K562 (cell line): Measurements from ENCODE around the gene CDK11A. TPM values are rescaled to one million over a fixed set of nuclear protein-coding genes. Genes with fewer than 3 reads are reported as not detected.
A peak's percentile ranks its signal among the peaks of the same experiment; 100 is the strongest.

Experiments
- ETV1 ChIP-seq: fragments of 450-650 bp; conservative IDR thresholded peaks from 2 replicates; pipeline ENCODE4 v1.6.1; 2016; ENCODE audit warnings: missing genetic modification characterization, control low read depth, low read depth, missing compliant biosample characterization
- MAFG ChIP-seq: fragments of 450-650 bp; conservative IDR thresholded peaks from 2 replicates; pipeline ENCODE4 v1.6.1; 2016; ENCODE audit warnings: missing genetic modification characterization, missing compliant biosample characterization
- NBN ChIP-seq: fragments of 450-650 bp; IDR thresholded peaks from 2 replicates; pipeline ENCODE4 v1.6.1; 2016; ENCODE audit warnings: low read depth, mild to moderate bottlenecking
- NR3C1 ChIP-seq: sonication (generic); formaldehyde crosslinking; IDR thresholded peaks from 2 replicates; pipeline ENCODE4 v1.8.1; 2022; ENCODE audit warnings: missing genetic modification reagents
- POLR2AphosphoS5 ChIP-seq: IDR thresholded peaks from 2 replicates; pipeline ENCODE4 v1.6.1; 2011; ENCODE audit warnings: mild to moderate bottlenecking, low read depth, low read length, moderate library complexity; ENCODE audit not compliant: control insufficient read depth, insufficient read depth
- RBM22 ChIP-seq: fragments of 200-400 bp; formaldehyde crosslinking; IDR thresholded peaks from 2 replicates; pipeline ENCODE4 v1.6.1; 2018; ENCODE audit warnings: low read length, low read depth; ENCODE audit not compliant: poor library complexity, severe bottlenecking
- SETDB1 ChIP-seq: IDR thresholded peaks from one replicate; pipeline ENCODE4 v1.6.1; 2012; ENCODE audit warnings: low read length, control low read depth, inconsistent platforms
- SIN3B ChIP-seq: fragments of 450-650 bp; IDR thresholded peaks from 2 replicates; pipeline ENCODE4 v1.6.1; 2017; ENCODE audit warnings: low read depth, mild to moderate bottlenecking, moderate library complexity
- SUPT5H ChIP-seq: fragments of 450-650 bp; IDR thresholded peaks from 2 replicates; pipeline ENCODE4 v1.6.1; 2016
- TGIF2 ChIP-seq: sonication (generic); formaldehyde crosslinking; IDR thresholded peaks from 2 replicates; pipeline ENCODE4 v1.8.1; 2022; ENCODE audit warnings: mild to moderate bottlenecking, missing genetic modification reagents, moderate library complexity
- ZFPM2 ChIP-seq: fragments of 250-450 bp; sonication (Bioruptor Pico); IDR thresholded peaks from 2 replicates; pipeline ENCODE4 v1.5.1; 2022; ENCODE audit warnings: mild to moderate bottlenecking
- ZFX ChIP-seq: sonication (generic); formaldehyde crosslinking; IDR thresholded peaks from 2 replicates; pipeline ENCODE4 v1.8.0; 2022; ENCODE audit warnings: mild to moderate bottlenecking, missing genetic modification reagents, moderate library complexity
- ZNF696 ChIP-seq: fragments of 250-450 bp; sonication (Bioruptor Pico); conservative IDR thresholded peaks from 2 replicates; pipeline ENCODE4 v1.4.0; 2020; ENCODE audit warnings: mild to moderate bottlenecking, moderate library complexity
- ZNF699 ChIP-seq: fragments of 250-450 bp; sonication (Bioruptor Pico); IDR thresholded peaks from 2 replicates; pipeline ENCODE4 v1.8.0; 2021; ENCODE audit warnings: mild to moderate bottlenecking, moderate library complexity; ENCODE audit not compliant: insufficient replicate concordance
- ZSCAN29 ChIP-seq: fragments of 450-650 bp; IDR thresholded peaks from 2 replicates; pipeline ENCODE4 v1.6.1; 2017
- polyA plus RNA-seq, 8 experiments: library from polyadenylated mRNA; depleted of rRNA in 4 of 8; stranded (reverse) in 5 of 8; unstranded in 3 of 8; fragments of >200 nt; fragmentation: Nextera tagmentation in 2 of 8; fragmentation: Illumina TruSeq in 1 of 8; extraction: Ambion mirVana in 2 of 8; extraction: Trizol in 1 of 8; gene quantifications; 2 replicates each; pipeline versions ENCODE4 v1.2.1 to v1.2.3, GENCODE V29; 2011 to 2014; ENCODE audit warnings: inconsistent platforms in 1 of 8, missing spikeins in 1 of 8
- total RNA-seq, 7 experiments: library from RNA; depleted of rRNA in 6 of 7; stranded (reverse); fragments of >200 nt in 6 of 7; fragmentation: Illumina TruSeq in 2 of 7; extraction: Trizol in 2 of 7; gene quantifications; 2 replicates each; pipeline versions ENCODE4 v1.2.1 to v1.2.3, GENCODE V29; 2011 to 2021; ENCODE audit warnings: low replicate concordance in 1 of 7
- TF ChIP-seq, protein P1 (sequence below): sonication (generic); formaldehyde crosslinking; IDR thresholded peaks from 2 replicates; pipeline ENCODE4 v1.8.0; 2022; ENCODE audit warnings: mild to moderate bottlenecking, missing genetic modification reagents

The CDK11A gene
- total and polyA plus RNA-seq, 9 of the 15 experiments (the other 6 are each of a cell fraction or from before 2014, with no cell fraction given), result 4.5 to 71.0 (median 43.9) TPM

DNA sequence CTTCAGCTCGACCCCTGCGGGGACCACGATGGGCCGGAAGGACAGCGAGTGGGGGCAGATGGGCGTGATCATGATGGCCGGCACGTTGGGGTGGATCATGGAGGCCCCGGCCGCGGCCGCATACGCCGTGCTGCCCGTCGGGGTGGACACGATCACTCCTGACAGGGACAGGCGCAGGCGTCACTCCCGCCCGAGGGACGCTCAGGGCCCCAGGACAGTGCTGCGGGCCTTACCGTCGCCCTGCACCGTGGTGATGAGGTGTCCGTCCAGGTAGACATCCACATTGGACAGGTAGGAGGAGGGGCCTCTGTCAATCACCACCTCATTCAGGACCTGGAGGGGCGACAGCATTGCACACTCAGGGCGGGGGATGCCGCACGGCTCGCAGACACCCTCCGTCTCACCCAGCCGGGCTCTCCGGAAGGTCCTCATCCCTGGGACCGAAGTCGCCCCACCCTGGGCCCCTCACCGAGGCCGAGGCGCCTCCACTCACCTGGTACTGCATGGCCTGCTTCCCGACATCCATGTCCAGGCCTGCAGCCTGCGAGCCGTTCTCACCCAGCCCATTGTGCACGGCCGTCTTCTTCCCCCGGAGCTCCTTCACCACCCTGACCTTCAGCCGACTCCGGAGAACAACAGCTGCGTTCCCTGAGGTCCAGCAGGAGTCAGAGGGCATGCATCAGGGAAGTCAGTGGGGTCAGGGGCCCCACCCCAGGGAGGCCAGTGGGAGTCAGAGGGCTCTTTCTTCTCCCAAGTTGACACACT, 30.1 kb upstream of the CDK11A start (continued):
- TF ChIP-seq TGIF2 (CRISPR knock-in tag), result no peak
- TF ChIP-seq ZFPM2, result no peak
- no peak for TF ChIP-seq ETV1 (tag)
- no peak for TF ChIP-seq ZNF699 (CRISPR knock-in tag)
- TF ChIP-seq ZFX (CRISPR knock-in tag), result 0 out of 2 replicates have a peak, but pooled peaks have one; percentile 15
- TF ChIP-seq POLR2AphosphoS5, result peak; percentile 11; the same call in 1 of the 2 replicates
- TF ChIP-seq SETDB1, result no peak
- no peak for TF ChIP-seq SIN3B
- TF ChIP-seq RBM22, result peak; percentile 92
- no peak for TF ChIP-seq ZSCAN29
- no peak for TF ChIP-seq NBN
- TF ChIP-seq ZNF696 (CRISPR knock-in tag), result no peak
- no peak for TF ChIP-seq MAFG (tag)
- TF ChIP-seq NR3C1 (CRISPR knock-in tag), result no peak
- TF ChIP-seq, protein P1, sequence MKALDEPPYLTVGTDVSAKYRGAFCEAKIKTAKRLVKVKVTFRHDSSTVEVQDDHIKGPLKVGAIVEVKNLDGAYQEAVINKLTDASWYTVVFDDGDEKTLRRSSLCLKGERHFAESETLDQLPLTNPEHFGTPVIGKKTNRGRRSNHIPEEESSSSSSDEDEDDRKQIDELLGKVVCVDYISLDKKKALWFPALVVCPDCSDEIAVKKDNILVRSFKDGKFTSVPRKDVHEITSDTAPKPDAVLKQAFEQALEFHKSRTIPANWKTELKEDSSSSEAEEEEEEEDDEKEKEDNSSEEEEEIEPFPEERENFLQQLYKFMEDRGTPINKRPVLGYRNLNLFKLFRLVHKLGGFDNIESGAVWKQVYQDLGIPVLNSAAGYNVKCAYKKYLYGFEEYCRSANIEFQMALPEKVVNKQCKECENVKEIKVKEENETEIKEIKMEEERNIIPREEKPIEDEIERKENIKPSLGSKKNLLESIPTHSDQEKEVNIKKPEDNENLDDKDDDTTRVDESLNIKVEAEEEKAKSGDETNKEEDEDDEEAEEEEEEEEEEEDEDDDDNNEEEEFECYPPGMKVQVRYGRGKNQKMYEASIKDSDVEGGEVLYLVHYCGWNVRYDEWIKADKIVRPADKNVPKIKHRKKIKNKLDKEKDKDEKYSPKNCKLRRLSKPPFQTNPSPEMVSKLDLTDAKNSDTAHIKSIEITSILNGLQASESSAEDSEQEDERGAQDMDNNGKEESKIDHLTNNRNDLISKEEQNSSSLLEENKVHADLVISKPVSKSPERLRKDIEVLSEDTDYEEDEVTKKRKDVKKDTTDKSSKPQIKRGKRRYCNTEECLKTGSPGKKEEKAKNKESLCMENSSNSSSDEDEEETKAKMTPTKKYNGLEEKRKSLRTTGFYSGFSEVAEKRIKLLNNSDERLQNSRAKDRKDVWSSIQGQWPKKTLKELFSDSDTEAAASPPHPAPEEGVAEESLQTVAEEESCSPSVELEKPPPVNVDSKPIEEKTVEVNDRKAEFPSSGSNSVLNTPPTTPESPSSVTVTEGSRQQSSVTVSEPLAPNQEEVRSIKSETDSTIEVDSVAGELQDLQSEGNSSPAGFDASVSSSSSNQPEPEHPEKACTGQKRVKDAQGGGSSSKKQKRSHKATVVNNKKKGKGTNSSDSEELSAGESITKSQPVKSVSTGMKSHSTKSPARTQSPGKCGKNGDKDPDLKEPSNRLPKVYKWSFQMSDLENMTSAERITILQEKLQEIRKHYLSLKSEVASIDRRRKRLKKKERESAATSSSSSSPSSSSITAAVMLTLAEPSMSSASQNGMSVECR (CRISPR knock-in tag), result 0 out of 2 replicates have a peak, but pooled peaks have one; percentile 26
- peak; percentile 18; the same call in 1 of the 2 replicates for TF ChIP-seq SUPT5H
